Neutrophil (primary cell): ENCODE results near the gene GSTO1.

Source experiments
- H3K27ac ChIP-seq: fragments of 200-600 bp; sonication (generic); 2 replicates; pipeline ENCODE4 v1.5.1; 2016; ENCODE audit warnings: mild to moderate bottlenecking, moderate library complexity
- H3K27me3 ChIP-seq: fragments of 200-600 bp; sonication (generic); 2 replicates; pipeline ENCODE4 v1.6.0; 2016; ENCODE audit warnings: mild to moderate bottlenecking
- H3K36me3 ChIP-seq: fragments of 200-600 bp; sonication (generic); 2 replicates; pipeline ENCODE4 v1.5.1; 2017
- H3K4me1 ChIP-seq, 2 experiments: fragments of 200-600 bp in 1 of 2; sonication (generic) in 1 of 2; 1 replicate in 1 of 2; 2 replicates in 1 of 2; pipeline versions ENCODE4 v1.5.1 to v1.6.1; 2013 to 2016; ENCODE audit warnings: low read depth in 1 of 2, low read length in 1 of 2, mild to moderate bottlenecking in 1 of 2, moderate library complexity in 1 of 2; ENCODE audit not compliant: control insufficient read depth in 1 of 2, insufficient read depth in 1 of 2
- H3K4me3 ChIP-seq, 2 experiments: fragments of 200-600 bp in 1 of 2; sonication (generic) in 1 of 2; 1 replicate in 1 of 2; 2 replicates in 1 of 2; pipeline ENCODE4 v1.5.1; 2013 to 2016; ENCODE audit warnings: low read depth in 1 of 2, low read length in 1 of 2, mild to moderate bottlenecking in 1 of 2, moderate library complexity in 1 of 2
- H3K9me3 ChIP-seq: fragments of 200-600 bp; sonication (generic); 2 replicates; pipeline ENCODE4 v1.5.1; 2016
- CTCF ChIP-seq: fragments of 200-600 bp; sonication (generic); IDR thresholded peaks from 2 replicates; pipeline ENCODE4 v1.5.1; 2016; ENCODE audit warnings: antibody characterized with exemption

Gene GSTO1

GRCh38 chr10:104297697-104298660 is 43.3 kb downstream of the GSTO1 start:
- H3K4me3 ChIP-seq: no peak overlapping the region
- H3K27ac ChIP-seq: no peak overlapping the region
- no peak for TF ChIP-seq CTCF
- H3K9me3 ChIP-seq: no peaks in the 10 kb centered on the region
- H3K27me3 ChIP-seq: no peaks in the 10 kb centered on the region
- no peaks in the 10 kb centered on the region for H3K36me3 ChIP-seq
- H3K4me1 ChIP-seq: peaks cover 10 to 19% of the 10 kb centered on the region in 2 experiments

- Histone ChIP-seq H3K4me3 (no peak overlapping the region), H3K27me3 (no peaks in the 10 kb centered on the region), H3K27ac (no peak overlapping the region), H3K36me3 (no peaks in the 10 kb centered on the region), H3K4me1 (peaks cover 17 to 30% of the 10 kb centered on the region in 2 experiments), H3K9me3 (no peaks in the 10 kb centered on the region)
- TF ChIP-seq CTCF: no peak
These were observed 44.6 kb downstream of the GSTO1 start for GRCh38 chr10:104299031-104299904.

- no peak overlapping the region for H3K4me3 ChIP-seq
- no peaks in the 10 kb centered on the region for H3K9me3 ChIP-seq
- H3K27me3 ChIP-seq: no peaks in the 10 kb centered on the region
- H3K27ac ChIP-seq: peak overlapping the region; percentile 57
- H3K36me3 ChIP-seq: no peaks in the 10 kb centered on the region
- TF ChIP-seq CTCF: no peak
- peaks cover 21 to 39% of the 10 kb centered on the region in 2 experiments for H3K4me1 ChIP-seq
These were observed 45.5 kb downstream of the GSTO1 start for GRCh38 chr10:104300002-104300735.

GRCh38 chr10:104300736-104301292 is 46.1 kb downstream of the GSTO1 start:
- peak overlapping the region; percentile 57 for H3K27ac ChIP-seq
- H3K4me3 ChIP-seq: peak overlapping the region in 1 of 2 experiments; percentile 7
- H3K27me3 ChIP-seq: no peaks in the 10 kb centered on the region
- H3K36me3 ChIP-seq: no peaks in the 10 kb centered on the region
- no peak for TF ChIP-seq CTCF
- H3K9me3 ChIP-seq: no peaks in the 10 kb centered on the region
- H3K4me1 ChIP-seq: peaks cover 27 to 45% of the 10 kb centered on the region in 2 experiments
